Measurements from ENCODE around the gene KATNBL1. TPM values are rescaled to one million over a fixed set of nuclear protein-coding genes. Genes with fewer than 3 reads are reported as not detected.
"Not testable (repeated sequence)": the region's sequence is repeated elsewhere in the genome, so short reads cannot be mapped to it uniquely, and the experiment has no call there.

The KATNBL1 gene
- total RNA-seq, 1 donor from 2014 or later = 37.9 TPM

- Histone ChIP-seq H3K4me3 (no peak overlapping the region), H3K27ac (no peak overlapping the region), H3K4me1 (no peaks in the 10 kb centered on the region), H3K27me3 (no peaks in the 10 kb centered on the region), H3K36me3 (no peaks in the 10 kb centered on the region), H3K9me3 (no peaks in the 10 kb centered on the region)
- ATAC-seq (no peak), DNase-seq (no peak)
- intact Hi-C loops (cut with DNase I) = loop anchor here (10.0 kb wide), 1 partner anchor 109 kb away; the partner anchor contains the start of genes EMC7 and PGBD4
- TF ChIP-seq CTCF (IDR thresholded peaks at IDR 0.05) = no peak
These were observed 4.2 kb upstream of the KATNBL1 start for GRCh38 chr15:34214135-34214534.

GRCh38 chr15:34213690-34214089 lies 3.8 kb upstream of the KATNBL1 start:
- Histone ChIP-seq H3K4me1 (no peaks in the 10 kb centered on the region), H3K9me3 (no peaks in the 10 kb centered on the region), H3K27me3 (no peaks in the 10 kb centered on the region), H3K27ac (no peak overlapping the region), H3K36me3 (no peaks in the 10 kb centered on the region), H3K4me3 (no peak overlapping the region)
- no peak for ATAC-seq
- intact Hi-C loops (cut with DNase I) = loop anchor here (10.0 kb wide), 1 partner anchor 109 kb away; the partner anchor contains the start of genes EMC7 and PGBD4
- DNase-seq = no peak
- TF ChIP-seq CTCF (IDR thresholded peaks at IDR 0.05) = no peak

GRCh38 chr15:34206011-34206410 lies 3.9 kb downstream of the KATNBL1 start:
- no peak for ATAC-seq
- H3K4me1 ChIP-seq = no peaks in the 10 kb centered on the region
- H3K4me3 ChIP-seq = no peak overlapping the region
- TF ChIP-seq CTCF (IDR thresholded peaks at IDR 0.05) = no peak
- H3K9me3 ChIP-seq = no peaks in the 10 kb centered on the region
- intact Hi-C loops (cut with DNase I) = loop anchor here (10.0 kb wide), 1 partner anchor 141 kb away; no protein-coding TSS in a partner anchor
- H3K36me3 ChIP-seq = peaks cover 3% of the 10 kb centered on the region
- H3K27ac ChIP-seq = no peak overlapping the region
- DNase-seq = no peak
- H3K27me3 ChIP-seq = no peaks in the 10 kb centered on the region

- Histone ChIP-seq H3K4me1 (no peaks in the 10 kb centered on the region), H3K27ac (no peak overlapping the region), H3K36me3 (peaks cover 7% of the 10 kb centered on the region), H3K4me3 (no peak overlapping the region), H3K27me3 (no peaks in the 10 kb centered on the region), H3K9me3 (no peaks in the 10 kb centered on the region)
- ATAC-seq (no peak), DNase-seq (no peak)
- TF ChIP-seq CTCF (IDR thresholded peaks at IDR 0.05) = no peak
- intact Hi-C loops (cut with DNase I) = loop anchor here (10.0 kb wide), 1 partner anchor 139 kb away; no protein-coding TSS in a partner anchor
These were observed 6.0 kb downstream of the KATNBL1 start for GRCh38 chr15:34203936-34204335.

- ATAC-seq = no peak
- intact Hi-C loops (cut with DNase I) = loop anchor here (10.0 kb wide), 1 partner anchor 139 kb away; no protein-coding TSS in a partner anchor
These were observed 6.6 kb downstream of the KATNBL1 start for GRCh38 chr15:34203305-34203704.

GRCh38 chr15:34193272-34193671 lies 16.6 kb downstream of the KATNBL1 start:
- H3K4me3 ChIP-seq; intact Hi-C loops (cut with DNase I); H3K9me3 ChIP-seq; H3K4me1 ChIP-seq; H3K36me3 ChIP-seq; H3K27me3 ChIP-seq; DNase-seq; H3K27ac ChIP-seq; ATAC-seq: not testable (repeated sequence)

More at GRCh38 chr15:34203305-34203704, 6.6 kb downstream of the KATNBL1 start:
- Histone ChIP-seq H3K27me3 (no peaks in the 10 kb centered on the region), H3K4me1 (no peaks in the 10 kb centered on the region), H3K36me3 (peaks cover 7% of the 10 kb centered on the region), H3K27ac (no peak overlapping the region), H3K4me3 (no peak overlapping the region), H3K9me3 (no peaks in the 10 kb centered on the region)
- no peak for TF ChIP-seq CTCF (IDR thresholded peaks at IDR 0.05)
- DNase-seq = no peak

Data from upper lobe of right lung (tissue), 1 donor.